Effector memory CD8-positive, alpha-beta T cell (primary cell): ENCODE results near the gene FCAMR.
"Not testable (repeated sequence)": the region's sequence is repeated elsewhere in the genome, so short reads cannot be mapped to it uniquely, and the experiment has no call there.

ENCODE experiments used
- ATAC-seq: fragments of 150-1000 bp; cut with Tn5 transposase; replicated peaks from 2 replicates; pipeline ENCODE4 v1.10.0; 2021; ENCODE audit warnings: mild to moderate bottlenecking, moderate library complexity
- DNase-seq, 3 experiments: peaks; one replicate each; pipeline ENCODE4 v3.0.0; 2021
- H3K27ac Mint-ChIP-seq, 2 donors: one replicate each; pipeline ENCODE4 v1.8.0; 2022; ENCODE audit warnings: mild to moderate bottlenecking in 2 of 2, mixed read lengths in 2 of 2, moderate library complexity in 2 of 2
- H3K27me3 Mint-ChIP-seq, 2 donors: one replicate each; pipeline ENCODE4 v1.8.0; 2022; ENCODE audit warnings: mixed read lengths in 2 of 2
- H3K36me3 Mint-ChIP-seq: one replicate; pipeline ENCODE4 v1.8.0; 2022; ENCODE audit warnings: mild to moderate bottlenecking, moderate library complexity, mixed read lengths; ENCODE audit not compliant: insufficient read depth
- H3K4me1 Mint-ChIP-seq, 2 donors: one replicate each; pipeline ENCODE4 v1.8.0; 2022; ENCODE audit warnings: low read depth in 2 of 2, mixed read lengths in 2 of 2
- H3K4me3 Mint-ChIP-seq, 2 donors: one replicate each; pipeline ENCODE4 v1.8.0; 2022; ENCODE audit warnings: mild to moderate bottlenecking in 2 of 2, mixed read lengths in 2 of 2, moderate library complexity in 2 of 2
- H3K9me3 Mint-ChIP-seq, 2 donors: one replicate each; pipeline ENCODE4 v1.8.0; 2022; ENCODE audit warnings: mixed read lengths in 2 of 2

FCAMR gene

DNA sequence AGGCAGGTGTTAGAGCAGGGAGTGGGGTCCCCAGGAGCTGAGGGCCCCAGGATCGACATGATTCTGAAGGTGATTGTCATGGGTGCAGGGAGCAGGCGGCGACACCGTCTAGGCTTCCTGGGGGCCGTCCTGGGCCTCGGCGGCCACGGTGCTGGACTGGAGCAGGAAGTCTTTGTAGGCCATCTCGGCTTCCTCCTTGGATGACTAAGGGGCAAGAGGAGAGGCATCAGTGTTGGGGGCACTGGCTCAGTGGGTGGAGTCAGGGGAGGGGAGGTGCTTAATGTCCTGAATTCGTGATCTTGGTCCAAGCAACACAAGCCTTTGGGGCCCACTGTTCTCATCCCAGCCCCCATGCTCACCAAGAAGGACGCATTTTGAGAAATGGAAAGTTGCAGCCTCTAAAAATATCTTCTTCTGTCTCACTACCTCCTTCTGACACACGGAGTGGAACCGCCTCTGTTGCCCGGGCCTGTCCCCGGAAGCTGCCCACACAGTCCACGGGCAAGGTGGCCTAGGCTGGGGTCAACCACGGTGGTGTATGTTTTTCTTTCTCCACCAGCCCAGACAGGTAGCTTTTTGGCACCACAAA, 40.0 kb downstream of the FCAMR start:
- no peaks in the 10 kb centered on the region for H3K27me3 Mint-ChIP-seq
- DNase-seq (peak in 1 of 3 experiments; percentile 34), ATAC-seq (peak; percentile 43)
- H3K9me3 Mint-ChIP-seq = no peaks in the 10 kb centered on the region
- H3K4me1 Mint-ChIP-seq = peaks cover 19 to 29% of the 10 kb centered on the region in 2 donors
- peak overlapping the region; percentile 51 to 63 for H3K4me3 Mint-ChIP-seq
- peak overlapping the region; percentile 88 to 96 for H3K27ac Mint-ChIP-seq
- no peaks in the 10 kb centered on the region for H3K36me3 Mint-ChIP-seq

DNA sequence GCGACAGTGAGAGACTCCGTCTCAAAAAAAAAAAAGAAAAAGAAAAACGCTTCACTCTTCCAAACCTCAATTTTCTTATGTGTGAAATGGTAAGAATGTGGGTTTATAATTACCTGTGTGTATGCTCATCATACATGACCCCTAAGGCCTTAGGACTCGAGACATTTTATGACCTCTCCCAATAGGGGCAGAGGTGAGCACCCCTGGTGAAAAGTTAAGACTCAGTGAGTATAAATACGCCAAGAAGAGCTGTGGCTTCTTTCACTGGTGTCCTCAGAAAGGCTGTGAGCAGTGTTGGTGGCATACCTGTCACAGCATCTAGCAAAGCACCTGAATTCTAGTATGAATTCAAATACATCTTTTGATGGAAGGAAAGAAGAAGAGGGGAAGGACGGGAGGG, 40.7 kb downstream of the FCAMR start:
- H3K4me3 Mint-ChIP-seq = no peak overlapping the region
- H3K36me3 Mint-ChIP-seq = no peaks in the 10 kb centered on the region
- peaks cover 19 to 29% of the 10 kb centered on the region in 2 donors for H3K4me1 Mint-ChIP-seq
- H3K27me3 Mint-ChIP-seq = no peaks in the 10 kb centered on the region
- H3K9me3 Mint-ChIP-seq = no peaks in the 10 kb centered on the region
- ATAC-seq (no peak), DNase-seq (no peak)
- peak overlapping the region; percentile 88 to 96 for H3K27ac Mint-ChIP-seq

DNA sequence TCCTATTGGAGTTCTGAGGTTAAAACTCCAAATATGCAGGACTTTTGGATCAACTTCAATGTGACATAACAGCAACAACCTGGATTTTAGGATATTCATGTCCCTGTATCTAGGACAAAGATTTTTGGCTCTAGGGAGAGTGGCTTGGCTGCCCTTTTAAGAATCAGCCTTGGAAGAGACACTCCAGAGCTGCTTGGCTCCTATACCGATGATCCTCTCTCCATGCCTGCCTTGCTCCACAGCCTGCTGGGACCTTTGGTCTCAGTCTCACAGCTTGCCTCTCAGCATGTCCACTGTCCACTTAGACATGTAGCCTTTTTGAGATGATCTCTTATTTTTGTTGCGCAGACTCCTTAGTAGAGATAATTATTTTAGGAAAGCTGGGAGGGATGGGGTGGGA, 44.0 kb downstream of the FCAMR start:
- H3K27ac Mint-ChIP-seq = no peak overlapping the region
- no peak for DNase-seq
- ATAC-seq = no peak
- no peaks in the 10 kb centered on the region for H3K9me3 Mint-ChIP-seq
- no peak overlapping the region for H3K4me3 Mint-ChIP-seq
- no peaks in the 10 kb centered on the region for H3K27me3 Mint-ChIP-seq
- H3K4me1 Mint-ChIP-seq = peaks cover 13 to 19% of the 10 kb centered on the region in 2 donors
- H3K36me3 Mint-ChIP-seq = no peaks in the 10 kb centered on the region

DNA sequence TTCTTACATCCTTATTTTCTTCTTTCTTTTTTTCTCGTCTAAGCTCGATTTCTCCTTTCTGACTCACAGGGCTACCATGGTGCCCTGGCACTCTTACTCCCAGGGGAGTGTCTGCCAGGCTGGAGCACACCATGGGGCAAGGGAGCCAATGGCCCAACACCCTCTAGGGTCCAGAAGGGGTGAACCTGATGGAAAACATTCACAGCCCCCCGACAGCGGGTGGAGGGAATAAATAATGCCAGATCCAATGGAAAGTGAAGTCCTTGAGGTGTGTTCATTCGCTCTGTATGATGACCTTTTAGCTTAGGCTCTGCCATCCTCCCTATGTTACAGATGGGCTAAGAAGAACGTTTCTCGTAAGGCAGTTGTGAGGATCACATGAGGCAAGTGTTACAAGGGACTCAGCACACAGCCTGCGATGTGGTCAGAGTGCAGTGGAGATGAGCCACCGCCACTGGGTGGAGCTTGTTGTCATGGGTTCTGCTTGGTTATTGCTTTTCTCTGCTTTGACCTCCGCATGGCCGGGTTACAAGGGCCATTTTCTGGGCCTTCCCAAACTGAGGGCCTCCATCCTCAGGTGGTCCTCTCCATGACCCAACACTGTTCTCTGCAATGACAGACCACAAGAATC, 45.0 kb downstream of the FCAMR start:
- DNase-seq (peak; percentile 66 to 70 (median 67)), ATAC-seq (peak; percentile 75)
- H3K4me1 Mint-ChIP-seq = peaks cover 17% of the 10 kb centered on the region in 2 donors
- no peaks in the 10 kb centered on the region for H3K36me3 Mint-ChIP-seq
- H3K27ac Mint-ChIP-seq = no peak overlapping the region
- no peaks in the 10 kb centered on the region for H3K9me3 Mint-ChIP-seq
- no peak overlapping the region for H3K4me3 Mint-ChIP-seq
- H3K27me3 Mint-ChIP-seq = no peaks in the 10 kb centered on the region

DNA sequence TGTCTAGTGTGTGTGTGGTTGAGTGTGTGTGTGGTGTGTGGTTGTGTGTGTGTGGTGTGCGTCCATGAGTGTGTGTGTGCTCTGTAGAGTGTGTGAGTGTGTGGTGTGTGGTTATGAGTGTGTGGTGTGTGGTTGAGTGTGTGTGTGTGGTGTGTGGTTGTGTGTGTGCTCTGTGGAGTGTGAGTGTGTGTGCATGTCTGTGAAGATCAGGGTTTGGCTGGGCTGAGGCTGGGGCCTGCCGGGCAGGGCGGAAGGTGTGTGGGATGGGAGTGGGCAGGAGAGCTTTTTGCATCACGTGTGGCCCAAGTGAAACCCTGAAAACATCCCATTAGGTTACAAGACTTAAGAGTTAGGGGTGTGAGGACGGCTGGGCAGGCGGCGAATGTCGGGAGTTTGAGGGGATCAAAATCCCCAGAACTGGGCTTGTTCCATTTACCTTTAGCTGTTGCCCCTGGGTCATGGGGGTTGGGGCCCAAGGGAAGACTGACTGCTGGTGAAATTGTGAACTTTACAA, 45.6 kb downstream of the FCAMR start:
- Mint-ChIP-seq H3K4me3 (no peak overlapping the region), H3K9me3 (no peaks in the 10 kb centered on the region), H3K27ac (no peak overlapping the region), H3K27me3 (no peaks in the 10 kb centered on the region), H3K4me1 (peaks cover 15% of the 10 kb centered on the region in 2 donors), H3K36me3 (no peaks in the 10 kb centered on the region)
- no peak for DNase-seq
- ATAC-seq = peak; percentile 2

DNA sequence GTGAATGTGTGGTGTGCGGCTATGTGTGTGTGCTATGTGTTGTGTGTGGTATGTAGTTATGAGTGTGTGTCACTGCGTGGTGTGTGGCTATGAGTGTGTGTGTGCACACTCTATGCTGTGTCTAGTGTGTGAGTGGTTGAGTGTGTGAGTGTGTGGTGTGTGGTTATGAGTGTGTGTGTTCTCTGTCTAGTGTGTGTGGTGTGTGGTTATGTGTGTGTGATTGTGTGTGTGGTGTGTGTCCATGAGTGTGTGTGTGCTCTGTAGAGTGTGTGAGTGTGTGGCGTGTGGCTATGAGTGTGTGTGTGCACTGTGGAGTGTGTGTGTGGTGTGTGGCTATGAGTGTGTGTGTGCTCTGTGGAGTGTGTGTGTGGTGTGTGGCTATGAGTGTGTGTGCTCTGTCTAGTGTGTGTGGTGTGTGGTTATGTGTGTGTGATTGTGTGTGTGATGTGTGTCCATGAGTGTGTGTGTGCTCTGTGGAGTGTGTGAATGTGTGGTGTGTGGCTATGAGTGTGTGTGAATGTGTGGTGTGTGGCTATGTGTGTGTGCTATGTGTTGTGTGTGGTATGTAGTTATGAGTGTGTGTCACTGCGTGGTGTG, 46.2 kb downstream of the FCAMR start:
- H3K27me3 Mint-ChIP-seq, DNase-seq, H3K9me3 Mint-ChIP-seq, H3K4me3 Mint-ChIP-seq, H3K36me3 Mint-ChIP-seq, H3K27ac Mint-ChIP-seq, ATAC-seq: not testable (repeated sequence)
- H3K4me1 Mint-ChIP-seq = peaks cover 13 to 15% of the 10 kb centered on the region in 2 donors

DNA sequence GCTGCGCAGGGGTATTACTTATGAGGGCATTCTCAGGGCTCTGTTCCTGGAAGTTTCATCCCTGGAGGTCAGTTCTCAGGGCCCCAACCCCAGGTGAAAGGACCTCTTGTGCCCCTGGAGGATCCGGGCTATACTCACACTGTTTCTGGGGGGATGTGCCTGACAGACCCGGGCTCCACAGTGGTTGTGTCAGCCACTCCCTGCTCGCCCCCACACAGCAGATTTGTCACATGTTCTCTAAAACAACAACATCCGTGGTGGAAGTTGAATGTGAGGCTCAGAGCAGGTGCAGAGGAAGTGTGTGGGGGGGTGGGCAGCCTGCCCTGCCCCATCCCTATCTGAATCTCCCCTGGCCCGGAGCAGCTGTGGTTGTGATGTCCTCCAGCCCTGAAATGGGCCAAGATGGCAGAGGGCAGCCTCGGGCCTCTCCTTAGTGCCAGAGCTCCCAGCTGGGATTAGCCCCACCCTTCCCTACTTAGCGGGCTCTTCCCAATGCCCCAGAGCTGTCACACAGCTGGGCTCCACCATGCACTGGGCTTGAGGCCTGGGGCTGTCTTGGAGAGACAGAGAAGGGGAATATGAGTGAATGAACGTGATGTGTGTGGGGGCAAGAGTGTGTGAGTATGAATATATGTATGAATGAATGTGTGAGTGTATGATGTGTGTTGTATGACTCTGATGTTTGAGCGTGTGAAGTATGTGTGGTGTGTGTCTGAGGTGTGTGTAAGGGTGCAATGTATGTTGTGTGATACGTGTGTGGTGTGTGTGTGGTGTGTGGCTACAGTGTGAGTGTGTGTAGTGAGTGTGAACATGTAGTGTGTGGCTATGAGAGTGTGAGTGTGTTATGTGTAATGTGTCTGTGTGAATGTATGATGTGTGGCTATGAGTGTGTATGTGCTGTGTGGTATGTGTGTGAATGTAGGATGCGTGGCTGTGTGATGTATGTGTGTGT, 47.0 kb downstream of the FCAMR start:
- Mint-ChIP-seq H3K4me3 (no peak overlapping the region), H3K9me3 (no peaks in the 10 kb centered on the region), H3K4me1 (peaks cover 19% of the 10 kb centered on the region in 2 donors), H3K27ac (no peak overlapping the region), H3K36me3 (peaks cover 5% of the 10 kb centered on the region), H3K27me3 (no peaks in the 10 kb centered on the region)
- ATAC-seq (peak; percentile 70), DNase-seq (peak; percentile 61 to 67 (median 65))

DNA sequence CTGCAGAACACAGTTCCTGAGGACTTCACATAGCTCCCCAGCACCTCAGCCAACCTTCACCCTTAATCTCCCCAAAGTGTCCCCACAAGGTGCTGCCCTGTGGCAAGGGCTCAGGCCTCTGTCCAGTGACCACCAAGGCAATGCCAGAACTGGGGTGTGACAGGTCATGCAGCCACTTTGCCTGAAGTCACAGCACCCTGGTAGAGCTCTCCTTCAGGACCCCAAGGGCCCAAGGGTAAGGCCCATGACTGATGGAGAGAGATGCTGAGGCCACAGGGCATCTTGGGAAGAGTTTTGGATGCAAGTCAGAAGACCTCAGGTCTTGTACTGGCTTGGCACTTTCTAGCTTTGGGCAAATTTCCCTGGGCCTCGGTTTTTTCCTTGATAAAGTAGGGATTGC, 47.7 kb downstream of the FCAMR start:
- no peaks in the 10 kb centered on the region for H3K9me3 Mint-ChIP-seq
- peaks cover 12% of the 10 kb centered on the region for H3K36me3 Mint-ChIP-seq
- no peaks in the 10 kb centered on the region for H3K27me3 Mint-ChIP-seq
- no peak overlapping the region for H3K4me3 Mint-ChIP-seq
- H3K27ac Mint-ChIP-seq = no peak overlapping the region
- peaks cover 25 to 27% of the 10 kb centered on the region in 2 donors for H3K4me1 Mint-ChIP-seq
- ATAC-seq (no peak), DNase-seq (no peak)

DNA sequence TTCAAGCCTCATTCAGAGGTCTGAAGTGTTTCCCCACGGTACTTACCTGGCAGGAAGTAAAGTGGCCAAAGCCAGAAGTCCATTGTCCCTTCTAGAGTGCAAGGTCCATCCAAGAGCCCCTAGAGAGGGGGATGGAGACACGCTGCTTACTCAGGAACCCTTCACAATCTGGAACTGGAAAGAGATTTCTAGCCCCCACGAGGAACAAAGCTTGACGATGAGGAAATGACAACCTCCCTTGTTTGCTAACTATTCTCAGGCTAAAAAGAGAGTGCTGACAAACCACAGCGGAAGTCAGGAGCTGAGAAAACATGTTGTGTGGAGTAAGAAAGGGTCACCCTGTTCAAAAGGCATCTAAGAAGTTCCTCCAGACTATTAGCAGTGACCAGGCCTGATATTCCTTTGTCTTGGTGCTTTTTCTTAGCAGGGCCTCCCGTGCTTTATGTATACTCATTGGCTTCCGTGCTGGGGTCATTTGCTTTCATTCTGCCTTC, 48.4 kb downstream of the FCAMR start, which contains the start of gene FCMR:
Gene FCMR (minus strand): TSS at position 170 of the 494 bp plus-strand sequence. CDS start 87 bp downstream, at position 83.
- H3K9me3 Mint-ChIP-seq = no peaks in the 10 kb centered on the region
- ATAC-seq (peak; percentile 44), DNase-seq (peak; percentile 39 to 49 (median 41))

DNA sequence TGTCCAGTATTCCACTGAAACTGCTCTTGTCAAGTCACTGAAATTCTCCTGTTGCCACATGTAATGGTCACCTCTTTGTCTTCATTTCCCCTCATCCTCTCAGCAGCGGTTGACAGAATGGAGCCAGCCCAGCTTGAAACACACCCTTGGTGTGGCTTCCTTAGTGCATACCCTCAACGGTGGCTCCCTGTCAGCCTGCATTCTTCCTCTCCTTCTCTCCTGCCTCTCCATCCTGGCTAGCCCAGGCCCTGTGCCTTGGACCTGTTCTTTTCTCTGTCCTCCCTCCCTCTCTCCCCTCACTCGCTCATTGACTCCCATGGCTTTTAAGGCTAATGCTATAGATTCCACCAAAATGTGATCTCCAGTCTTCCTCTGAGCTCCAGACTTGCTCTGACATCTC, 52.2 kb downstream of the FCAMR start:
- Mint-ChIP-seq H3K27me3 (no peaks in the 10 kb centered on the region), H3K27ac (peak overlapping the region in 1 of 2 donors; percentile 71), H3K4me1 (peaks cover 67 to 70% of the 10 kb centered on the region in 2 donors), H3K36me3 (peaks cover 46% of the 10 kb centered on the region), H3K9me3 (no peaks in the 10 kb centered on the region), H3K4me3 (no peak overlapping the region)
- ATAC-seq (no peak), DNase-seq (no peak)

More for the DNA sequence above, 48.4 kb downstream of the FCAMR start, which contains the start of gene FCMR:
- peaks cover 31 to 33% of the 10 kb centered on the region in 2 donors for H3K4me1 Mint-ChIP-seq
- H3K27me3 Mint-ChIP-seq = no peaks in the 10 kb centered on the region
- peaks cover 18% of the 10 kb centered on the region for H3K36me3 Mint-ChIP-seq
- no peak within 1 kb of the TSS for H3K27ac Mint-ChIP-seq
- no peak within 1 kb of the TSS for H3K4me3 Mint-ChIP-seq

DNA sequence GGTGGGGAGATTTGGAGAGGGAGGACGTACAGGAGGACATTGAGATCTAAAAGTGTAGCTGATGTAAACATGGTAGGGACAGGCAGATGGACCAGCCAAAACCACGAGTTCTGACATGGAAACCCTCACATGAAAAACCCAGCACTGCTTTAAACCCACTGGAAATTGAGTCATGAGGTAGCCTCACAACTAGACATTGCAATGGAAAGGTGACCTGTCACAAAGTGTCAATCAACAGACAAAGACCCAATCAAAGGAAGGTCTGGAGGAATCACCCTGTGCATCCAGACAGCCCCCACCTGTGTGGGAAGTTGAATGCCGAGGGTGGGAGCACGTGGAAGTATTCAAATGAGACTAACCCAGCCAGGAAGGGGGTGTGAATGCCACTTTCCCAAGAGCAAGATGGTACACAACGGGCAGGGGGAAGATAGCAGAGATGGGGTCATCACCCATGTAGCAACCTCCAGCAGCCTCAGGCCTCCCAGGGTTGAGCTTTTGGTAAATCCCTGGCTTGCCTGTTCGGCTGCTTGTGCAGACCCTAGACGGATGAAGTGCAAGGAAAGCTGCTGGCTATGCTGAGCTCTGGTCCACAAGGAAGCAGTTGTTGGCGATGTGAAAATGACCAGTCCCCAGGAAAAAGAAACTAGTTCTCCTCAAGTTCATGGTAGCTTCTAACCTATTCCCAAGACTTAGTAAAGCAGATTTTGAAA, 54.1 kb downstream of the FCAMR start:
- peaks cover 62% of the 10 kb centered on the region for H3K36me3 Mint-ChIP-seq

DNA sequence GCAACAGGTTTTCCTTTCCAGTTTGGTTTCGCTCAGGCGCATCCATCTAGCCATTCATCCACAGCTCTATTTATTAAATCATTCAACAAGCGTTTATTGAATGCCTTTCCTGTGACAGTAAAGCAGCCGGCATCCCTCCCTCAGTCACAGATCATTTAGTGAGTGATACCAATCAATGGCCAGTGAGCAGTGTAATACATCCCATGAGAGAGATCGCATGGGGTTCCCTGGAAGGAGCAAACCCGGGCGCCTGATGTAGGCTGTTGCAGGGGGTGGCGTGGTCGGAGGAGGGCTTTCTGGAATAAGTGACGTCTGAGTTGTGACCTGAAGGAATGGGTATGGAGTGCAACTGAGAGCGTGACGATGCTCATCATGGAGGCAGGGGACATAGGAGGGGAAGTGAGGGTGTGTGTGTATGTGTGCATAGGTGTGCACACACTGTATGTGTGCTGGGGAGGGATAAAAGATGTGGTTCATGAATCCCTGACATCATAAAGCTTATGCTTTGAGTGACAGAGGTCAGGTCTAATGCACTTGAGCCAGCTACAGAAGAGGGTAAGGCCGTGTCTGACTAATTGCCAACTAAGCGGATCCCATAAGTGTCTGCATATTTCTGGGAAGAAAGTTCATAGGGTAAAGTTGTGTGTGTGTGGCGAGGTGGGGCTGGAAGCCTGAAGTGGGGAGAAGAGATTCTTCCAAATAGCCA, 55.1 kb downstream of the FCAMR start:
- no peak for ATAC-seq
- peaks cover 80 to 88% of the 10 kb centered on the region in 2 donors for H3K4me1 Mint-ChIP-seq
- H3K9me3 Mint-ChIP-seq = no peaks in the 10 kb centered on the region
- DNase-seq = no peak
- H3K27me3 Mint-ChIP-seq = no peaks in the 10 kb centered on the region
- H3K36me3 Mint-ChIP-seq = peaks cover 71% of the 10 kb centered on the region
- H3K27ac Mint-ChIP-seq = peak overlapping the region in 1 of 2 donors; percentile 71
- H3K4me3 Mint-ChIP-seq = no peak overlapping the region

More for the DNA sequence above, 54.1 kb downstream of the FCAMR start:
- H3K27me3 Mint-ChIP-seq = no peaks in the 10 kb centered on the region
- peaks cover 81 to 88% of the 10 kb centered on the region in 2 donors for H3K4me1 Mint-ChIP-seq
- H3K4me3 Mint-ChIP-seq = no peak overlapping the region
- H3K9me3 Mint-ChIP-seq = no peaks in the 10 kb centered on the region
- peak overlapping the region in 1 of 2 donors; percentile 71 for H3K27ac Mint-ChIP-seq
- no peak for ATAC-seq
- no peak for DNase-seq
